Activated CD4-positive, alpha-beta T cell treated with anti-CD3 and anti-CD28 coated beads for 24 hours (primary cell): ENCODE data around the gene LCN2.
"Not testable (repeated sequence)": the region's sequence is repeated elsewhere in the genome, so short reads cannot be mapped to it uniquely, and the experiment has no call there.

Source experiments
- DNase-seq, 2 donors: peaks; one replicate each; pipeline ENCODE4 v3.0.0-alpha.2; 2020; ENCODE audit warnings: low read depth in 2 of 2

LCN2 gene

GRCh38 chr9:128127990-128128835 lies 21.0 kb upstream of the LCN2 start:
- DNase-seq: peak; percentile 72 to 76

- DNase-seq: no peak
These were observed 20.2 kb upstream of the LCN2 start for GRCh38 chr9:128128836-128129590.

- peak in 1 of 2 donors; percentile 48 for DNase-seq
These were observed 19.2 kb upstream of the LCN2 start for GRCh38 chr9:128129976-128130590.

- not testable (repeated sequence) for DNase-seq
These were observed 18.6 kb upstream of the LCN2 start for GRCh38 chr9:128130651-128131050.

- not testable (repeated sequence) for DNase-seq
These were observed 17.9 kb upstream of the LCN2 start for GRCh38 chr9:128131346-128131745.

GRCh38 chr9:128132139-128132538 lies 17.1 kb upstream of the LCN2 start:
- DNase-seq: not testable (repeated sequence)

GRCh38 chr9:128135561-128135960 lies 13.7 kb upstream of the LCN2 start:
- not testable (repeated sequence) for DNase-seq

- no peak for DNase-seq
These were observed 12.1 kb upstream of the LCN2 start for GRCh38 chr9:128136816-128137793.

- no peak for DNase-seq
These were observed 11.3 kb upstream of the LCN2 start for GRCh38 chr9:128138001-128138400.

- DNase-seq: no peak
These were observed 9.6 kb upstream of the LCN2 start for GRCh38 chr9:128139621-128140020.

- DNase-seq: no peak
These were observed 7.6 kb upstream of the LCN2 start for GRCh38 chr9:128141604-128142003.

- DNase-seq: no peak
These were observed 7.2 kb upstream of the LCN2 start for GRCh38 chr9:128142061-128142460.

- no peak for DNase-seq
These were observed 6.7 kb upstream of the LCN2 start for GRCh38 chr9:128142596-128142995.

GRCh38 chr9:128143525-128144238 lies 5.6 kb upstream of the LCN2 start:
- DNase-seq: no peak

GRCh38 chr9:128144239-128145181 lies 4.7 kb upstream of the LCN2 start:
- no peak for DNase-seq

- no peak for DNase-seq
These were observed 3.7 kb upstream of the LCN2 start for GRCh38 chr9:128145536-128145935.

GRCh38 chr9:128145951-128146351 lies 3.3 kb upstream of the LCN2 start:
- DNase-seq: no peak

GRCh38 chr9:128146591-128147120 lies 2.6 kb upstream of the LCN2 start:
- no peak for DNase-seq

GRCh38 chr9:128148509-128149000 lies 698 bp upstream of the LCN2 start:
- DNase-seq: no peak
